Aorta (tissue), 5 donors: Measurements from ENCODE around the gene PIK3AP1. TPM values are rescaled to one million over a fixed set of nuclear protein-coding genes. Genes with fewer than 3 reads are reported as not detected.
"Not testable (repeated sequence)": the region's sequence is repeated elsewhere in the genome, so short reads cannot be mapped to it uniquely, and the experiment has no call there.

Source experiments
- ATAC-seq: fragments of 200-7000 bp; cut with Tn5 transposase; one replicate; pipeline ENCODE4 v1.9.1; 2022; ENCODE audit warnings: moderate library complexity; ENCODE audit not compliant: low FRiP score
- DNase-seq, 2 donors: peaks; one replicate each; pipeline ENCODE4 v3.0.0-alpha.2; 2020
- H3K27ac ChIP-seq, 2 donors: one replicate each; pipeline ENCODE4 v1.5.1; 2013; ENCODE audit warnings: low read length in 2 of 2, mild to moderate bottlenecking in 2 of 2, moderate library complexity in 2 of 2, control low read depth in 1 of 2, inconsistent platforms in 1 of 2, low read depth in 1 of 2
- H3K27me3 ChIP-seq, 2 donors: one replicate each; pipeline ENCODE4 v1.6.1; 2013; ENCODE audit warnings: control low read depth in 1 of 2, low read length in 1 of 2, mild to moderate bottlenecking in 1 of 2, moderate library complexity in 1 of 2; ENCODE audit not compliant: insufficient read depth in 2 of 2, control insufficient read depth in 1 of 2
- H3K36me3 ChIP-seq, 2 donors: one replicate each; pipeline ENCODE4 v1.6.1; 2013; ENCODE audit warnings: control low read depth in 1 of 2, low read length in 1 of 2, mild to moderate bottlenecking in 1 of 2; ENCODE audit not compliant: insufficient read depth in 2 of 2, control insufficient read depth in 1 of 2
- H3K4me1 ChIP-seq, 2 donors: one replicate each; pipeline ENCODE4 v1.6.1; 2013; ENCODE audit warnings: low read length in 2 of 2, control low read depth in 1 of 2, mild to moderate bottlenecking in 1 of 2, moderate library complexity in 1 of 2; ENCODE audit not compliant: insufficient read depth in 2 of 2, control insufficient read depth in 1 of 2
- H3K4me3 ChIP-seq, 2 donors: one replicate each; pipeline ENCODE4 v1.5.1; 2013; ENCODE audit warnings: low read length in 2 of 2, control low read depth in 1 of 2, mild to moderate bottlenecking in 1 of 2
- H3K9me3 ChIP-seq: one replicate; pipeline ENCODE4 v1.6.1; 2013; ENCODE audit warnings: mild to moderate bottlenecking, low read length; ENCODE audit not compliant: control insufficient read depth
- WGBS, 2 donors: extraction: QIAGEN DNeasy Blood & Tissue Kit; methylation state at CpG; one replicate each; pipeline ENCODE4 v1.1.7; 2013; 5-methylcytosine and 5-hydroxymethylcytosine counted together
- intact Hi-C, 2 donors: fragments of 100-400 bp; cut with DNase I; formaldehyde crosslinking; loops; one replicate each; pipeline versions ENCODE4 v1.14.2 to v1.15.0; 2022
- polyA plus RNA-seq, 2 donors: library from polyadenylated mRNA; stranded (reverse); fragments of 200-250 nt; gene quantifications; one replicate each; pipeline ENCODE4 v1.2.3, GENCODE V29; 2013
- total RNA-seq, 2 donors: library from RNA; stranded (reverse); fragmentation: NEBNext Ultra II Directional; extraction: Animal tissue kit (Norgen Biotek cat#: 25700); gene quantifications; one replicate each; pipeline ENCODE4 v1.2.1, GENCODE V29; 2021
- donor health status: healthy with polysubstance abuse.
- donor health status: Bipolar disorder and iron deficiency.
- donor health status: DM: no; HTN: no; CAD: no.
- donor health status: DM: no; HTN: no; CAD: no.
- donor health status: DM: yes; HTN: yes; CAD: no.

The PIK3AP1 gene
- total and polyA plus RNA-seq, 4 donors, result 1.9 to 23.4 (median 11.9) TPM

GRCh38 chr10:96704563-96704962 lies 15.8 kb downstream of the PIK3AP1 start:
- no peak for DNase-seq
- H3K9me3 ChIP-seq, result no peaks in the 10 kb centered on the region
- H3K27ac ChIP-seq, result no peak overlapping the region
- no peak for ATAC-seq
- intact Hi-C loops, result no loop called here
- WGBS, 2 donors, result 92 to 94% methylated on average over 4 of the region's 4 CpGs
- no peaks in the 10 kb centered on the region for H3K4me1 ChIP-seq
- no peaks in the 10 kb centered on the region for H3K36me3 ChIP-seq
- H3K4me3 ChIP-seq, result no peak overlapping the region
- no peaks in the 10 kb centered on the region for H3K27me3 ChIP-seq

- intact Hi-C loops, result no loop called here
- H3K27ac ChIP-seq, result no peak overlapping the region
- 37 to 42% methylated on average over 4 of the region's 4 CpGs for WGBS, 2 donors
- H3K4me1 ChIP-seq, result no peaks in the 10 kb centered on the region
- H3K4me3 ChIP-seq, result no peak overlapping the region
- DNase-seq, result no peak
- H3K36me3 ChIP-seq, result no peaks in the 10 kb centered on the region
- no peaks in the 10 kb centered on the region for H3K9me3 ChIP-seq
- no peaks in the 10 kb centered on the region for H3K27me3 ChIP-seq
- no peak for ATAC-seq
Measured at GRCh38 chr10:96703358-96703757, 17.0 kb downstream of the PIK3AP1 start.

GRCh38 chr10:96701265-96701664 lies 19.0 kb downstream of the PIK3AP1 start:
- Histone ChIP-seq H3K27me3 (no peaks in the 10 kb centered on the region), H3K4me1 (no peaks in the 10 kb centered on the region), H3K27ac (no peak overlapping the region), H3K9me3 (no peaks in the 10 kb centered on the region), H3K4me3 (no peak overlapping the region), H3K36me3 (no peaks in the 10 kb centered on the region)
- 58 to 61% methylated on average over 3 of the region's 3 CpGs for WGBS, 2 donors
- DNase-seq (no peak), ATAC-seq (no peak)
- intact Hi-C loops, result no loop called here

- ATAC-seq (no peak), DNase-seq (peak in 1 of 2 donors; percentile 71)
- no peak overlapping the region for H3K27ac ChIP-seq
- no peaks in the 10 kb centered on the region for H3K4me1 ChIP-seq
- no peaks in the 10 kb centered on the region for H3K36me3 ChIP-seq
- H3K27me3 ChIP-seq, result no peaks in the 10 kb centered on the region
- H3K4me3 ChIP-seq, result no peak overlapping the region
- WGBS, 2 donors, result 87% methylated on average over 13 of the region's 13 CpGs
- no peaks in the 10 kb centered on the region for H3K9me3 ChIP-seq
- intact Hi-C loops, result no loop called here
Measured at GRCh38 chr10:96700374-96701099, 19.8 kb downstream of the PIK3AP1 start.

- Histone ChIP-seq H3K36me3 (no peaks in the 10 kb centered on the region), H3K4me1 (no peaks in the 10 kb centered on the region), H3K9me3 (no peaks in the 10 kb centered on the region), H3K27me3 (no peaks in the 10 kb centered on the region), H3K4me3 (no peak overlapping the region), H3K27ac (no peak overlapping the region)
- no peak for DNase-seq
- intact Hi-C loops, result no loop called here
- 88 to 90% methylated on average over 3 of the region's 3 CpGs for WGBS, 2 donors
- no peak for ATAC-seq
Measured at GRCh38 chr10:96699613-96700012, 20.7 kb downstream of the PIK3AP1 start.

- H3K27me3 ChIP-seq, DNase-seq, intact Hi-C loops, H3K36me3 ChIP-seq, H3K9me3 ChIP-seq, ATAC-seq, H3K4me3 ChIP-seq, H3K27ac ChIP-seq, H3K4me1 ChIP-seq: not testable (repeated sequence)
- 87 to 90% methylated on average over 6 of the region's 6 CpGs for WGBS, 2 donors
Measured at GRCh38 chr10:96698305-96698704, 22.0 kb downstream of the PIK3AP1 start.

GRCh38 chr10:96697438-96697837 lies 22.9 kb downstream of the PIK3AP1 start:
- no peak for ATAC-seq
- H3K4me1 ChIP-seq, result no peaks in the 10 kb centered on the region
- 93 to 96% methylated on average over 3 of the region's 3 CpGs for WGBS, 2 donors

GRCh38 chr10:96696845-96697425 lies 23.4 kb downstream of the PIK3AP1 start:
- Histone ChIP-seq H3K36me3 (no peaks in the 10 kb centered on the region), H3K9me3 (no peaks in the 10 kb centered on the region), H3K27ac (no peak overlapping the region), H3K4me3 (no peak overlapping the region), H3K4me1 (no peaks in the 10 kb centered on the region), H3K27me3 (no peaks in the 10 kb centered on the region)
- intact Hi-C loops, result no loop called here
- WGBS, 2 donors, result 89 to 92% methylated on average over 7 of the region's 7 CpGs
- DNase-seq, result no peak
- ATAC-seq, result no peak

More at GRCh38 chr10:96697438-96697837, 22.9 kb downstream of the PIK3AP1 start:
- Histone ChIP-seq H3K27ac (no peak overlapping the region), H3K27me3 (no peaks in the 10 kb centered on the region), H3K4me3 (no peak overlapping the region), H3K9me3 (no peaks in the 10 kb centered on the region), H3K36me3 (no peaks in the 10 kb centered on the region)
- intact Hi-C loops, result no loop called here
- DNase-seq, result no peak

- no peaks in the 10 kb centered on the region for H3K36me3 ChIP-seq
- no peak for ATAC-seq
- H3K4me1 ChIP-seq, result no peaks in the 10 kb centered on the region
- H3K27ac ChIP-seq, result no peak overlapping the region
- WGBS, 2 donors, result 58 to 71% methylated on average over 3 of the region's 3 CpGs
- H3K4me3 ChIP-seq, result no peak overlapping the region
- intact Hi-C loops, result no loop called here
- no peaks in the 10 kb centered on the region for H3K9me3 ChIP-seq
- no peak for DNase-seq
- no peaks in the 10 kb centered on the region for H3K27me3 ChIP-seq
Measured at GRCh38 chr10:96695975-96696634, 24.2 kb downstream of the PIK3AP1 start.
